Epithelial cell of proximal tubule (primary cell): ENCODE measurements around the gene RALGPS1. TPM values are rescaled to one million over a fixed set of nuclear protein-coding genes. Genes with fewer than 3 reads are reported as not detected.
A peak's percentile ranks its signal among the peaks of the same experiment; 100 is the strongest.

ENCODE experiments used
- DNase-seq: peaks from one replicate; pipeline ENCODE4 v3.0.0-alpha.2; 2011; ENCODE audit warnings: low read depth
- H3K4me3 ChIP-seq: 2 replicates; pipeline ENCODE4 v1.5.1; 2011; ENCODE audit warnings: low read depth, mild to moderate bottlenecking, low read length
- CTCF ChIP-seq: conservative IDR thresholded peaks from 2 replicates; pipeline ENCODE4 v1.5.1; 2012; ENCODE audit warnings: low read depth, mild to moderate bottlenecking, low read length
- total RNA-seq: library from RNA; depleted of rRNA; stranded (reverse); fragments of >200 nt; gene quantifications from 2 replicates; pipeline ENCODE4 v1.2.3, GENCODE V29; 2015

Gene RALGPS1
- total RNA-seq, 1 donor from 2014 or later = 4.0 TPM

GRCh38 chr9:127219520-127219919 lies 304.9 kb downstream of the RALGPS1 start:
- no peak for DNase-seq
- H3K4me3 ChIP-seq = no peak overlapping the region
- no peak for TF ChIP-seq CTCF

GRCh38 chr9:127221695-127222094 lies 307.1 kb downstream of the RALGPS1 start:
- H3K4me3 ChIP-seq = no peak overlapping the region
- TF ChIP-seq CTCF = no peak
- no peak for DNase-seq

GRCh38 chr9:127222388-127223095 lies 308.0 kb downstream of the RALGPS1 start:
- DNase-seq = no peak
- H3K4me3 ChIP-seq = no peak overlapping the region
- no peak for TF ChIP-seq CTCF

GRCh38 chr9:127223266-127223665 lies 308.7 kb downstream of the RALGPS1 start:
- no peak overlapping the region for H3K4me3 ChIP-seq
- no peak for DNase-seq
- no peak for TF ChIP-seq CTCF

- no peak for TF ChIP-seq CTCF
- H3K4me3 ChIP-seq = peak overlapping the region; percentile 62
These were observed 309.2 kb downstream of the RALGPS1 start for GRCh38 chr9:127223810-127224177.

GRCh38 chr9:127224178-127224882 lies 309.7 kb downstream of the RALGPS1 start:
- peak; percentile 34 for TF ChIP-seq CTCF
- H3K4me3 ChIP-seq = peak overlapping the region; percentile 62
- no peak for DNase-seq

More at GRCh38 chr9:127223810-127224177, 309.2 kb downstream of the RALGPS1 start:
- no peak for DNase-seq
